Activated CD4-positive, alpha-beta T cell treated with anti-CD3 and anti-CD28 coated beads for 4 hours (primary cell): ENCODE results near the gene CFTR.
"Not testable (repeated sequence)": the region's sequence is repeated elsewhere in the genome, so short reads cannot be mapped to it uniquely, and the experiment has no call there.

Experiments
- DNase-seq, 2 donors: peaks; one replicate each; pipeline ENCODE4 v3.0.0-alpha.2; 2020

The CFTR gene

GRCh38 chr7:117502331-117502730 lies 22.5 kb downstream of the CFTR start:
- DNase-seq, result no peak

GRCh38 chr7:117505238-117505637 lies 25.4 kb downstream of the CFTR start:
- DNase-seq, result no peak

GRCh38 chr7:117508676-117509075 lies 28.9 kb downstream of the CFTR start:
- no peak for DNase-seq

- not testable (repeated sequence) for DNase-seq
Observed at GRCh38 chr7:117517194-117517593, 37.4 kb downstream of the CFTR start.

- DNase-seq, result no peak
Observed at GRCh38 chr7:117530390-117530789, 50.6 kb downstream of the CFTR start.

GRCh38 chr7:117531595-117532244 lies 51.9 kb downstream of the CFTR start:
- DNase-seq, result no peak

- no peak for DNase-seq
Observed at GRCh38 chr7:117538053-117538452, 58.2 kb downstream of the CFTR start.

- no peak for DNase-seq
Observed at GRCh38 chr7:117544061-117544460, 64.2 kb downstream of the CFTR start.

- DNase-seq, result no peak
Observed at GRCh38 chr7:117548035-117548434, 68.2 kb downstream of the CFTR start.

- DNase-seq, result no peak
Observed at GRCh38 chr7:117550625-117551024, 70.8 kb downstream of the CFTR start.

- no peak for DNase-seq
Observed at GRCh38 chr7:117552660-117553059, 72.8 kb downstream of the CFTR start.

GRCh38 chr7:117555260-117555659 lies 75.4 kb downstream of the CFTR start:
- no peak for DNase-seq

- no peak for DNase-seq
Observed at GRCh38 chr7:117559391-117559790, 79.6 kb downstream of the CFTR start.

- no peak for DNase-seq
Observed at GRCh38 chr7:117560030-117560429, 80.2 kb downstream of the CFTR start.

GRCh38 chr7:117562759-117563158 lies 82.9 kb downstream of the CFTR start:
- DNase-seq, result no peak

- no peak for DNase-seq
Observed at GRCh38 chr7:117564080-117564479, 84.3 kb downstream of the CFTR start.

GRCh38 chr7:117564627-117565026 lies 84.8 kb downstream of the CFTR start:
- no peak for DNase-seq

- DNase-seq, result no peak
Observed at GRCh38 chr7:117565226-117565625, 85.4 kb downstream of the CFTR start.

- DNase-seq, result no peak
Observed at GRCh38 chr7:117567781-117568180, 88.0 kb downstream of the CFTR start.

- DNase-seq, result no peak
Observed at GRCh38 chr7:117572856-117573620, 93.2 kb downstream of the CFTR start.

- no peak for DNase-seq
Observed at GRCh38 chr7:117581424-117581823, 101.6 kb downstream of the CFTR start.

- DNase-seq, result no peak
Observed at GRCh38 chr7:117582219-117582704, 102.4 kb downstream of the CFTR start.

- no peak for DNase-seq
Observed at GRCh38 chr7:117587931-117588330, 108.1 kb downstream of the CFTR start.

- no peak for DNase-seq
Observed at GRCh38 chr7:117588352-117588794, 108.5 kb downstream of the CFTR start.
